RWPE2 (cell line): Measurements from ENCODE around the gene DLGAP4.

ENCODE experiments used
- ATAC-seq: fragments of 200-7000 bp; cut with Tn5 transposase; 3 replicates; pipeline ENCODE4 v1.9.1; 2021; ENCODE audit warnings: low read depth
- DNase-seq: peaks from one replicate; pipeline ENCODE4 v3.0.0-alpha.2; 2020; ENCODE audit warnings: low spot score
- H3K27ac ChIP-seq: fragments of 450-650 bp; 2 replicates; pipeline ENCODE4 v1.5.1; 2017; ENCODE audit warnings: mild to moderate bottlenecking; ENCODE audit not compliant: poor library complexity, severe bottlenecking
- H3K27me3 ChIP-seq: fragments of 250-450 bp; sonication (Bioruptor Pico); 2 replicates; pipeline ENCODE4 v1.5.1; 2021; ENCODE audit warnings: mild to moderate bottlenecking, moderate library complexity; ENCODE audit not compliant: insufficient read depth, poor library complexity, severe bottlenecking
- H3K36me3 ChIP-seq: fragments of 250-450 bp; sonication (Bioruptor Pico); 2 replicates; pipeline ENCODE4 v1.5.1; 2020; ENCODE audit warnings: low read depth, mild to moderate bottlenecking, moderate library complexity
- H3K4me1 ChIP-seq: fragments of 250-450 bp; sonication (Bioruptor Pico); 2 replicates; pipeline ENCODE4 v1.5.1; 2021; ENCODE audit warnings: mild to moderate bottlenecking, moderate library complexity; ENCODE audit not compliant: insufficient read depth, poor library complexity, severe bottlenecking
- H3K4me3 ChIP-seq: fragments of 250-450 bp; sonication (Bioruptor Pico); 2 replicates; pipeline ENCODE4 v1.5.1; 2021; ENCODE audit warnings: mild to moderate bottlenecking, moderate library complexity; ENCODE audit not compliant: severe bottlenecking
- H3K9me3 ChIP-seq: fragments of 250-450 bp; sonication (Bioruptor Pico); 2 replicates; pipeline ENCODE4 v1.5.1; 2021; ENCODE audit warnings: mild to moderate bottlenecking, moderate library complexity; ENCODE audit not compliant: severe bottlenecking
- CTCF ChIP-seq: fragments of 450-650 bp; IDR thresholded peaks from one replicate; pipeline ENCODE4 v1.5.1; 2017; ENCODE audit warnings: mild to moderate bottlenecking, moderate library complexity; ENCODE audit not compliant: poor library complexity, severe bottlenecking

Gene DLGAP4

DNA sequence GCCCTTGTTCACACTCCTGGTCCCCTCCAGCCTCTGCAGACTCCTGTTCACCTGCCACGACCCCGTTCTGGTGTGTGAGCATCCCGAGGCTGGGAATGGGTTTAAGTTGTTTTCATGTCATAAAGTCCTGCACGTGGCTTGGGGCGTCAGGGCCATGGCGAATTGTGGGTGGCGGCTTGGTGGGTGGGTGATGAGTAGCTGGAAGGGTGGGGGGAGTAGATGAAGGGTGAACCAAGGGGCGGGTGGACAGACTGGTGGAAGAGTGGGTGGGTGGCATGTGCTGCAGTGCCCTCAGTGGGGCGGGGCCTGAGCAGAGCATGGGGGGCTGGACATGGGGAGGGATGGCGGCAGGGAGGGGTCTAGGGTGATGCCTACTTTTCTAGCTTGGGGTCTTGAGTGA, 54.3 kb downstream of the DLGAP4 start:
- H3K27ac ChIP-seq = no peak overlapping the region
- TF ChIP-seq CTCF = no peak
- no peak for ATAC-seq
- no peaks in the 10 kb centered on the region for H3K36me3 ChIP-seq
- no peaks in the 10 kb centered on the region for H3K27me3 ChIP-seq
- no peaks in the 10 kb centered on the region for H3K4me1 ChIP-seq
- H3K4me3 ChIP-seq = no peak overlapping the region
- H3K9me3 ChIP-seq = no peaks in the 10 kb centered on the region
- DNase-seq = no peak

GRCh38 chr20:36361406-36361805, 55.3 kb downstream of the DLGAP4 start:
- DNase-seq (no peak), ATAC-seq (no peak)
- Histone ChIP-seq H3K9me3 (no peaks in the 10 kb centered on the region), H3K4me1 (no peaks in the 10 kb centered on the region), H3K27me3 (no peaks in the 10 kb centered on the region), H3K4me3 (no peak overlapping the region), H3K36me3 (no peaks in the 10 kb centered on the region), H3K27ac (no peak overlapping the region)
- no peak for TF ChIP-seq CTCF

DNA sequence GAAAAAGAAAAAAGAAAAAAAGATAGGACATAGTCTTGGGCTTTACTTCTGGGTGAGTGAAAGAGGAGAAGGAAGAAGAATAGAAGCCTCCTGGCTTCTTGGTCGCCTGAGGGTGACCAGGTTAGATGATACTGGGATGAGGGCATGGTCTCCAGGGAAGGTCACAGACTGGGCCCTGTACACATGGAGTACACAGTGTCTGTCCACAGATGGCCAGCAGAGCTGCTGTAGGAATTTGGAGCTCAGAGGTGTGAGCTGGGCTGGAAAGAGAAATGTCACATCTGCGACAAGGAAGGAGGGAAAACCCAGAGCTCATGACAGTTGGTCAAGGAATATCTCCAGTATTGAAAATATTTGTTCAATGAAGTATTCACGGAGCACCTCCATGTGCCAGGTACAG, 56.1 kb downstream of the DLGAP4 start:
- DNase-seq = no peak
- Histone ChIP-seq H3K36me3 (no peaks in the 10 kb centered on the region), H3K4me1 (no peaks in the 10 kb centered on the region), H3K4me3 (no peak overlapping the region), H3K9me3 (no peaks in the 10 kb centered on the region), H3K27ac (no peak overlapping the region), H3K27me3 (no peaks in the 10 kb centered on the region)
- no peak for ATAC-seq
- no peak for TF ChIP-seq CTCF

GRCh38 chr20:36362978-36363713, 57.0 kb downstream of the DLGAP4 start:
- DNase-seq (no peak), ATAC-seq (no peak)
- H3K27me3 ChIP-seq = no peaks in the 10 kb centered on the region
- H3K4me3 ChIP-seq = no peak overlapping the region
- no peak overlapping the region for H3K27ac ChIP-seq
- H3K4me1 ChIP-seq = no peaks in the 10 kb centered on the region
- TF ChIP-seq CTCF = no peak
- no peaks in the 10 kb centered on the region for H3K9me3 ChIP-seq
- H3K36me3 ChIP-seq = no peaks in the 10 kb centered on the region

- TF ChIP-seq CTCF = no peak
- no peak overlapping the region for H3K4me3 ChIP-seq
- no peak for ATAC-seq
- no peaks in the 10 kb centered on the region for H3K27me3 ChIP-seq
- DNase-seq = no peak
- no peaks in the 10 kb centered on the region for H3K4me1 ChIP-seq
- no peaks in the 10 kb centered on the region for H3K36me3 ChIP-seq
- H3K27ac ChIP-seq = no peak overlapping the region
- H3K9me3 ChIP-seq = no peaks in the 10 kb centered on the region
These were observed 58.4 kb downstream of the DLGAP4 start for GRCh38 chr20:36364506-36364905.
